ENCODE measurements around the gene MADD.

Gene MADD

DNA sequence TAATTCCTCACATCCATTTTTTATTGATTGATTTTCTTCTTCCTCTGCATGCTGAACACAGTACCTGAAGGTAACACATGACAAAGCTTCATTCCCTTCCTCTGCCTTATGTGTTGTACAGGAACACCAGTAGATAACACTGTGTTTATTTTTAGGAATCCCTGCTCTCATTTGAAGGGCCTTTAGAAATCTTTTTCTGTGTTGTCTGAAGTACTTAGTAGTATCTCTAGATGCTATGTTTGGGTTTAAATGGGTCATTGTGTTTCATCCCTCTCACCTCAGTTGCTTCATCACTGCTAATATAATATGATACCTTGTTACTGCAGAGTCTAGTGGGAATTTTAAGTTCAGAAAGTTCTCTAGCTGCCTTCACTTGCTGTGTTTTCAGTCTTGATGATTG is 10.2 kb downstream of the MADD start:
- no peak for DNase-seq (ENCODE audit: insufficient read length)
- no peak for FAIRE-seq
- TF ChIP-seq TAF1 (IDR thresholded peaks at IDR 0.05; ENCODE audit: borderline replicate concordance, low read depth, low read length) (no peak), POLR2A (IDR thresholded peaks at IDR 0.05; ENCODE audit: low read depth, low read length) (no peak), POLR2AphosphoS5 (IDR thresholded peaks at IDR 0.05; ENCODE audit: low read depth, low read length) (no peak)

- no peak for FAIRE-seq
Observed at GRCh38 chr11:47280860-47281259, 10.9 kb downstream of the MADD start.

GRCh38 chr11:47282462-47282861 is 12.5 kb downstream of the MADD start:
- no peak for TF ChIP-seq POLR2A (IDR thresholded peaks at IDR 0.05; ENCODE audit: low read depth, low read length)
- TF ChIP-seq TAF1 (IDR thresholded peaks at IDR 0.05; ENCODE audit: borderline replicate concordance, low read depth, low read length): no peak
- no peak for TF ChIP-seq POLR2AphosphoS5 (IDR thresholded peaks at IDR 0.05; ENCODE audit: low read depth, low read length)

More at GRCh38 chr11:47280860-47281259, 10.9 kb downstream of the MADD start:
- no peak for DNase-seq (ENCODE audit: insufficient read length)
- no peak for TF ChIP-seq POLR2A (IDR thresholded peaks at IDR 0.05; ENCODE audit: low read depth, low read length)
- TF ChIP-seq POLR2AphosphoS5 (IDR thresholded peaks at IDR 0.05; ENCODE audit: low read depth, low read length): no peak
- no peak for TF ChIP-seq TAF1 (IDR thresholded peaks at IDR 0.05; ENCODE audit: borderline replicate concordance, low read depth, low read length)

GRCh38 chr11:47284151-47284550 is 14.2 kb downstream of the MADD start:
- DNase-seq (ENCODE audit: insufficient read length): no peak
- FAIRE-seq: no peak
- TF ChIP-seq POLR2A (IDR thresholded peaks at IDR 0.05; ENCODE audit: low read depth, low read length) (no peak), TAF1 (IDR thresholded peaks at IDR 0.05; ENCODE audit: borderline replicate concordance, low read depth, low read length) (no peak), POLR2AphosphoS5 (IDR thresholded peaks at IDR 0.05; ENCODE audit: low read depth, low read length) (no peak)

More at GRCh38 chr11:47282462-47282861, 12.5 kb downstream of the MADD start:
- DNase-seq (ENCODE audit: insufficient read length) (no peak), FAIRE-seq (no peak)

DNA sequence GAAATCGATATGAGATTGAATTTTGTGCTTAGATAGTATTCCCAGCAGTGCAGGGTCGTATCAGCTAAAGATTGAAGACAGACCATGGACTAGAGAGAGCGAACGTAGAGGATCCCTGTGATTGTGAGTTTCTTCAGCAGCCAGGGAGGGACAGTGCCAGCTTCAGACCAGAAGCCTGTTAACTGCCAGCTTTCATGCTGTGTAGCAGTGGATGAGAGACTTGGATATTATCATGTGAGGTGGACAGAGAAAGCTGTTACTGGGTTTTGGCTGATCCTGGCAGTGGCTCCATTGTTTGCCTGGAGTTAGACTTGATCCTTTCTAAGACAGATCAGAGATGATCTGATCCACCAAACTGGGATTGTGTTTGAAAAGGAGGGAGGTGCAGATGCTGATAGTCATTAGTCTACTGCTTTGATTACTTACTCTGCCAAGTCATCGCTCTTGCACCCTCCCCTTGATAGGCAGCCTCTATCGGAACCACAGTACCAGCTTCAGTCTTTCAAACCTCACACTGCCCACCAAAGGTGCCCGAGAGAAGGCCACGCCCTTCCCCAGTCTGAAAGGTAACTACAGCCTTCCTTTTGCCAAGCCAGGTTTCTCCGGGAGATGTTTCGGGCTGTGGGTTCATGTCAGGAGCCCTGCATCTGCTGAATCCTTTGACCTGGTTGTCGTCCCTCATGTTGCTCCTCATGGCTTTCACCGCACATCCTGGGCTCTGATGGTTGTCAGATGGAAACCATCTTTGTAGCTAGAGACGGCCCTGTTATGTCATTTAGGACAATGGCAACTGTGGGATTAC is 16.2 kb downstream of the MADD start:
- no peak for DNase-seq (ENCODE audit: insufficient read length)
- TF ChIP-seq POLR2A (IDR thresholded peaks at IDR 0.05; ENCODE audit: low read depth, low read length) (no peak), TAF1 (IDR thresholded peaks at IDR 0.05; ENCODE audit: borderline replicate concordance, low read depth, low read length) (no peak)
- FAIRE-seq: no peak

DNA sequence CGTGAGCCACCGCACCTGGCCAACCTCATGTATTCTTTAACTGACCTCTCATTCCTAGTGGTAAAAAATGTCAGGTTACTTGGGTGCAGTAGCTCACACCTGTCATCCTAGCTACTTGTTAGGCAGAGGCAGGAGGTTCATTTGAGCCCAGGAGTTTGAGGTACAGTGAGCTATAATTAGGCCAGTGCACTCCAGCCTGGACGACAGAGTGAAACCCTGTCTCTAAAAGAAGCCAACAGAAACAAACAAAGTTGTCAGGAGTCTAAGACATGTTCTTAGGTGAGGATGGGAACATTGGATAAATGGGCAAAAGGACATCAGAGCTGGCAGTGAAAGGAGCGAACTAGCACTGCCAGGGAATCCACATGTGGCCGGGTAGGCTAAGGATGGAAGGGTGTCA is 18.1 kb downstream of the MADD start:
- DNase-seq (ENCODE audit: insufficient read length) (no peak), FAIRE-seq (no peak)
- TF ChIP-seq POLR2AphosphoS5 (IDR thresholded peaks at IDR 0.05; ENCODE audit: low read depth, low read length) (no peak), TAF1 (IDR thresholded peaks at IDR 0.05; ENCODE audit: borderline replicate concordance, low read depth, low read length) (no peak), POLR2A (IDR thresholded peaks at IDR 0.05; ENCODE audit: low read depth, low read length) (no peak)

DNA sequence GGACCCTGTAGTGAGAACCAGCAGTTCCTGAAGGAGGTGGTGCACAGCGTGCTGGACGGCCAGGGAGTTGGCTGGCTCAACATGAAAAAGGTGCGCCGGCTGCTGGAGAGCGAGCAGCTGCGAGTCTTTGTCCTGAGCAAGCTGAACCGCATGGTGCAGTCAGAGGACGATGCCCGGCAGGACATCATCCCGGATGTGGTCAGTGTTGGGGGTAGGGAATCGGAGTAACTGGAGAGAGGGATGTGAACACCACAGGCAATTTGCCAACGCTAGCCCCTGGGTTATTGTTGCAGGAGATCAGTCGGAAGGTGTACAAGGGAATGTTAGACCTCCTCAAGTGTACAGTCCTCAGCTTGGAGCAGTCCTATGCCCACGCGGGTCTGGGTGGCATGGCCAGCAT is 19.9 kb downstream of the MADD start:
- no peak for TF ChIP-seq TAF1 (IDR thresholded peaks at IDR 0.05; ENCODE audit: borderline replicate concordance, low read depth, low read length)
- FAIRE-seq (no peak), DNase-seq (ENCODE audit: insufficient read length) (no peak)

DNA sequence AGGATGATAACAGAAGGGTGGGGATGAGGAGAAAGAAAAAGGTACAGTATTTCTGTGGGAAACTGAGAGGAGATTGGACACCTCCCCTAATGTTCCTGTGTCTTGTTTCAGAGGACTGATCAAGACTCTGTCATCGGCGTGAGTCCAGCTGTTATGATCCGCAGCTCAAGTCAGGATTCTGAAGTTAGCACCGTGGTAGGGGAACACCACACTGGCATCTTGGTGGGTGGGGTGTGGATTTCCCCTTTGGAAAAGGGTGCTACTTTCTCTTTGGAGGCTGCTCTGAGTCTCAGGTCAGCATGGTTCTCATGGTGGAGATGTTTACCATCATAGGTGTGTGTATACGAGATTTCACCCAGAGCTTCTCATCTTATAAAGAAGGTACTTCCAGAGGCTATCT is 25.5 kb downstream of the MADD start:
- no peak for FAIRE-seq
- DNase-seq (ENCODE audit: insufficient read length): no peak
- no peak for TF ChIP-seq TAF1 (IDR thresholded peaks at IDR 0.05; ENCODE audit: borderline replicate concordance, low read depth, low read length)
- no peak for TF ChIP-seq POLR2A (IDR thresholded peaks at IDR 0.05; ENCODE audit: low read depth, low read length)

GRCh38 chr11:47296045-47296444 is 26.1 kb downstream of the MADD start:
- FAIRE-seq: no peak
- DNase-seq (ENCODE audit: insufficient read length): no peak
- TF ChIP-seq POLR2AphosphoS5 (IDR thresholded peaks at IDR 0.05; ENCODE audit: low read depth, low read length): no peak
- no peak for TF ChIP-seq POLR2A (IDR thresholded peaks at IDR 0.05; ENCODE audit: low read depth, low read length)
- TF ChIP-seq TAF1 (IDR thresholded peaks at IDR 0.05; ENCODE audit: borderline replicate concordance, low read depth, low read length): no peak

DNA sequence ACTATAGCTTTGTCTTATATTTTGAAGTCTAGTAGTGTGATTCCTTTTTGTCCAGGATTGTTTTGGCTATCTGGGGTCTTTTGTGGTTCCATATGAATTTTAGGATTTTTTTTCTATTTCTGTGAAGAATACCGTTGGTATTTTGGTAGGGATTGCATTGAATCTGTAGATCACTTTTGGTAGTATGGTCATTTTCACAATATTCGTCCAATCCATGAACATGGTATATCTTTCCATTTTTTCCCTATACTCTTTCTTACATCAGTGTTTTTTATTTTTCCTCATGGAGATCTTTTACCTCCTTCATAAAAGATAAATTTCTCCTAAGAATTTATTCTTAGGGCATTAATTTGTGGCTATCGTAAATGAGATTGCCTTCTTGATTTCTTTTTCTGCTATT is 29.1 kb downstream of the MADD start:
- TF ChIP-seq POLR2AphosphoS5 (IDR thresholded peaks at IDR 0.05; ENCODE audit: low read depth, low read length): no peak
- TF ChIP-seq TAF1 (IDR thresholded peaks at IDR 0.05; ENCODE audit: borderline replicate concordance, low read depth, low read length): no peak
- TF ChIP-seq POLR2A (IDR thresholded peaks at IDR 0.05; ENCODE audit: low read depth, low read length): no peak

DNA sequence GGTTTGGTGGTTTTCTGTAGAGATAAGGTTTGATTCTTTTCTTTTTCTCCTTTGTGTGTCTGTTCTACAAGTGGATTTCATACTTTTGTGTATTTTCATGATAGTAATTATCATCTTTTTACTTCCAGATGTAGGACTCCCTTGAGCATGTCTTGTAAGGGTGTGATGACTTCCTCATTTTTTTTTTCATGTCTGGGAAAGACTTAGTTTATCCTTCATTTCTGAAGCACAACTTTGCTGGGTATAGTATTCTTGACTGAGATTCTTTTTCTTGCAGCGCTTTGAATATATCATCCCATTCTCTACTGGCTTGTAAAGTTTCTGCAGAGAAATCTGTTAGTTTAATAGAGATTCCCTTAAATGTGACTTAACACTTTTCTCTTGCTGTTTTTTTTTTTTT is 32.9 kb downstream of the MADD start:
- FAIRE-seq: no peak
- no peak for DNase-seq (ENCODE audit: insufficient read length)
- TF ChIP-seq TAF1 (IDR thresholded peaks at IDR 0.05; ENCODE audit: borderline replicate concordance, low read depth, low read length) (no peak), POLR2A (IDR thresholded peaks at IDR 0.05; ENCODE audit: low read depth, low read length) (no peak), POLR2AphosphoS5 (IDR thresholded peaks at IDR 0.05; ENCODE audit: low read depth, low read length) (no peak)

More for the DNA sequence above, 29.1 kb downstream of the MADD start:
- FAIRE-seq: no peak
- no peak for DNase-seq (ENCODE audit: insufficient read length)

GRCh38 chr11:47305734-47306483 is 36.0 kb downstream of the MADD start:
- FAIRE-seq: no peak
- TF ChIP-seq POLR2A (IDR thresholded peaks at IDR 0.05; ENCODE audit: low read depth, low read length) (no peak), TAF1 (IDR thresholded peaks at IDR 0.05; ENCODE audit: borderline replicate concordance, low read depth, low read length) (no peak), POLR2AphosphoS5 (IDR thresholded peaks at IDR 0.05; ENCODE audit: low read depth, low read length) (no peak)
- DNase-seq (ENCODE audit: insufficient read length): no peak
